Activated CD8-positive, alpha-beta memory T cell treated with anti-CD3 and anti-CD28 coated beads, Interleukin-2, amount 10 ng/mL, durations not matched to agents 7 days and 5 days (primary cell): ENCODE measurements around the gene C1QTNF6. TPM values are rescaled to one million over a fixed set of nuclear protein-coding genes. Genes with fewer than 3 reads are reported as not detected.
A peak's percentile ranks its signal among the peaks of the same experiment; 100 is the strongest.

ENCODE experiments used
- ATAC-seq: fragments of 150-1000 bp; cut with Tn5 transposase; one replicate; pipeline ENCODE4 v1.10.0; 2021; ENCODE audit warnings: moderate library complexity
- CTCF ChIA-PET: fragments of 350-600 bp; sonication (Branson Sonifier 250); formaldehyde crosslinking; loops from one replicate; lab custom pipeline; 2021; ENCODE audit warnings: antibody characterized with exemption; lab: Charles Lee
- DNase-seq: peaks from one replicate; pipeline ENCODE4 v3.0.0-alpha.2; 2020
- H3K27ac Mint-ChIP-seq: one replicate; pipeline ENCODE4 v1.8.0; 2021; ENCODE audit warnings: mild to moderate bottlenecking, mixed read lengths
- H3K27me3 Mint-ChIP-seq: one replicate; pipeline ENCODE4 v1.8.0; 2021; ENCODE audit warnings: mixed read lengths
- H3K36me3 Mint-ChIP-seq: one replicate; pipeline ENCODE4 v1.8.0; 2021; ENCODE audit warnings: mild to moderate bottlenecking, mixed read lengths
- H3K4me1 Mint-ChIP-seq: one replicate; pipeline ENCODE4 v1.8.0; 2021; ENCODE audit warnings: mixed read lengths
- H3K4me3 Mint-ChIP-seq: one replicate; pipeline ENCODE4 v1.8.0; 2021; ENCODE audit warnings: mild to moderate bottlenecking, moderate library complexity, mixed read lengths
- H3K9me3 Mint-ChIP-seq: one replicate; pipeline ENCODE4 v1.8.0; 2022; ENCODE audit warnings: low read depth, mixed read lengths
- total RNA-seq, 2 experiments: library from RNA; stranded (reverse); gene quantifications; one replicate each; pipeline ENCODE4 v1.2.3, GENCODE V29; 2021

C1QTNF6 gene
- total RNA-seq, 2 experiments from 2014 or later: 6.7 to 7.4 TPM

GRCh38 chr22:37148742-37149665 lies 39.0 kb downstream of the C1QTNF6 start:
- ATAC-seq: no peak
- Mint-ChIP-seq H3K27ac (peak overlapping the region; percentile 99), H3K4me1 (peaks cover 57% of the 10 kb centered on the region)

DNA sequence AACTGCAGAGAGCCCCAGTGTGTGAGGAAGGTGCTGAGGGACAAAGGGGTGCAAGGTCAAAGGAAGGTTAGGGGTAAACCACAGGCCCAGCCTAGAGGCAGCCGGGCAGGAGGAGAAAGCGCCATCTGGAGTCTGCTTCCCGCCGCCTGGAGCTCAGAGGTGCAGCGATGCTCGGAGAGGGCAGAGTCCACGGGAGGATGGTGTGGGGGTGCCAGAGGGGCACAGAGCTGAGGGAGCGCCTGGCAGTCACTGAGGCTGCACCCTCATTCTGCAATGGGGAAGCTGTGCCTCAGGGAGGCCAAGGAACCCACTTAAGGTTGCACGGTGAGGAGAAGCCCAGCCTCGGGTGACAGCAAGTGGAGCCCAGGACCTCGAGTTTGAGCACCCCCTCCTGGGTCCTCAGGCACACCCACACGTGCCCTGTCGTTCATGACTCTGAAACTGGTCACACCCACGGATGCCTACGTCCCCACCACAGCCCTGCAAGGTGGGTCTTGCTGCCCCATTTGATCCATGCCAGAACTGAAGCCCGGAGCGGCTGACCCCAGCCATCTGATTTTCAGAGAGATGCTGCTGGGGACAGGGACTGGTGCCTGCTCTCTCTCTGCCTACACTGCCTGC lies 39.9 kb downstream of the C1QTNF6 start:
- DNase-seq (peak; percentile 63), ATAC-seq (no peak)
- Mint-ChIP-seq H3K4me1 (peaks cover 60% of the 10 kb centered on the region), H3K27ac (peak overlapping the region; percentile 99), H3K27me3 (no peaks in the 10 kb centered on the region), H3K36me3 (peaks cover 83% of the 10 kb centered on the region), H3K4me3 (peak overlapping the region; percentile 100), H3K9me3 (peaks cover 4% of the 10 kb centered on the region)
- CTCF ChIA-PET: interaction anchor here (1.3 to 12.2 kb wide), 14 partner anchors 11 to 366 kb away, joined by 3 to 137 read pairs (median 12); no protein-coding TSS in a partner anchor

More at GRCh38 chr22:37148742-37149665, 39.0 kb downstream of the C1QTNF6 start:
- Mint-ChIP-seq H3K4me3 (peak overlapping the region; percentile 100), H3K36me3 (peaks cover 74% of the 10 kb centered on the region), H3K9me3 (peaks cover 4% of the 10 kb centered on the region), H3K27me3 (no peaks in the 10 kb centered on the region)
- CTCF ChIA-PET: interaction anchor here (0.6 to 12.2 kb wide), 23 partner anchors 8 to 624 kb away, joined by 3 to 137 read pairs (median 6); no protein-coding TSS in a partner anchor
- DNase-seq: no peak

DNA sequence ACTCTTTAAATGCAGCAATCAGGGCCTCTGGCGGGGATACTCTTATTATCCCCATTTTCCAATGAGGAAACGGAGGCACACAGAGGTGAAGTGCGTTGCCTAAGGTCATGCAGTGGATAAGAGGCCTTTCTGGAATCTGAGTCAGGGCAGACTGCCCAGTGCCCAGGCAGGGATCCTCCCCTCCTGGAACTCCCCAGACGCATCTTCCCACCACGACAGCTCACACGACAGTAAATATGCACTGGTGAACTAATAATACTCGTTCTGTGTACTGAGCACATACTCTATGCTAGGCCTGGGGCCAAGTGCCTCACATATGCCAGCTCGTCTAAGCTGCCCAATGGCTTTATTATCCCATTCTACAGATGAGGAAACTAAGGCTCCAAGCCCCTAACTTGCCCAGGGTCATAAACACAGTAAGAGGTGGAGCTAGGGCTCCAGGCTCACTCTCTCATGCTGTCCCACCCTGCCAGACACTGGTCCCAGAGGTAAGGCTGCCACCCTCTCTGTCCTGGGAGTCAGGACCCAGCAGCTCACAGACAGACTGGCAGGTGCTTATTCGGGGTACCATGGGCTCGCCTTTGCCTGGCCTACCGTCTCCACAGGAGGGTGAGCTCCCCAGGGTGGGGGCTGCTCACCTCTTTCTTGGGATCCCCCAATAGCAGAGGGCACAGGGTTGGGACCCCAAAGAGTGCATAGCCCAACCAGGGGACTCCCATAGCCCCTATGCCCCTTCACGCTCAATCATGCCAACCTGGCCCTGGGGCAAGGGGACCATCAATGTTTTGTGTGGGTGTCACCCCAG lies 40.7 kb downstream of the C1QTNF6 start:
- Mint-ChIP-seq H3K36me3 (peaks cover 90% of the 10 kb centered on the region), H3K27ac (peak overlapping the region; percentile 99), H3K4me3 (peak overlapping the region; percentile 100), H3K4me1 (peaks cover 67% of the 10 kb centered on the region), H3K9me3 (peaks cover 4% of the 10 kb centered on the region), H3K27me3 (no peaks in the 10 kb centered on the region)
- ATAC-seq: no peak
- no peak for DNase-seq
- CTCF ChIA-PET: interaction anchor here (0.6 to 12.2 kb wide), 14 partner anchors 10 to 104 kb away, joined by 3 to 137 read pairs (median 12); no protein-coding TSS in a partner anchor

- Mint-ChIP-seq H3K9me3 (peaks cover 4% of the 10 kb centered on the region), H3K27ac (peak overlapping the region; percentile 99), H3K4me3 (peak overlapping the region; percentile 100), H3K27me3 (no peaks in the 10 kb centered on the region), H3K36me3 (peaks cover 90% of the 10 kb centered on the region), H3K4me1 (peaks cover 67% of the 10 kb centered on the region)
- CTCF ChIA-PET: interaction anchor here (0.6 to 12.2 kb wide), 9 partner anchors 15 to 103 kb away, joined by 3 to 137 read pairs (median 34); no protein-coding TSS in a partner anchor
- no peak for DNase-seq
- no peak for ATAC-seq
Observed at GRCh38 chr22:37146507-37147180, 41.4 kb downstream of the C1QTNF6 start.

DNA sequence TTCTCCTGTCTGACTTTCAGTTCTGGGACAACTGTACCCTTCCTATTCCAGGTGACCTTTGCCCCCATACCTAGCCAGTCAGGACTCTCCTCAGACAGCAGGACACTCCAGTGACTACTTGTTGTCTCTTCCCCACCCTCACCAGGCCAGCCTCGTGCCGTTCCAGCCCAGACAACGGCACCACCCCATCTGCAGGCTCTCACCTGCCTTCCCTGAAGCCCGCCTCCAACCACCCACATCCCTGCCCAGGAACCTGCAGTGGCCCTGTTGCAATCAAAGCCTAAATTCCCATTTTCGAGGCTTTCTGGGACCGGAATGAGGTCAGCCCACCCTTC lies 42.0 kb downstream of the C1QTNF6 start:
- H3K4me3 Mint-ChIP-seq: peak overlapping the region; percentile 100
- peaks cover 65% of the 10 kb centered on the region for H3K4me1 Mint-ChIP-seq
- ATAC-seq (no peak), DNase-seq (no peak)
- H3K36me3 Mint-ChIP-seq: peaks cover 90% of the 10 kb centered on the region
- CTCF ChIA-PET: interaction anchor here (1.0 to 12.2 kb wide), 6 partner anchors 10 to 66 kb away, joined by 3 to 137 read pairs (median 28); no protein-coding TSS in a partner anchor
- H3K27me3 Mint-ChIP-seq: no peaks in the 10 kb centered on the region
- peaks cover 4% of the 10 kb centered on the region for H3K9me3 Mint-ChIP-seq
- peak overlapping the region; percentile 99 for H3K27ac Mint-ChIP-seq

DNA sequence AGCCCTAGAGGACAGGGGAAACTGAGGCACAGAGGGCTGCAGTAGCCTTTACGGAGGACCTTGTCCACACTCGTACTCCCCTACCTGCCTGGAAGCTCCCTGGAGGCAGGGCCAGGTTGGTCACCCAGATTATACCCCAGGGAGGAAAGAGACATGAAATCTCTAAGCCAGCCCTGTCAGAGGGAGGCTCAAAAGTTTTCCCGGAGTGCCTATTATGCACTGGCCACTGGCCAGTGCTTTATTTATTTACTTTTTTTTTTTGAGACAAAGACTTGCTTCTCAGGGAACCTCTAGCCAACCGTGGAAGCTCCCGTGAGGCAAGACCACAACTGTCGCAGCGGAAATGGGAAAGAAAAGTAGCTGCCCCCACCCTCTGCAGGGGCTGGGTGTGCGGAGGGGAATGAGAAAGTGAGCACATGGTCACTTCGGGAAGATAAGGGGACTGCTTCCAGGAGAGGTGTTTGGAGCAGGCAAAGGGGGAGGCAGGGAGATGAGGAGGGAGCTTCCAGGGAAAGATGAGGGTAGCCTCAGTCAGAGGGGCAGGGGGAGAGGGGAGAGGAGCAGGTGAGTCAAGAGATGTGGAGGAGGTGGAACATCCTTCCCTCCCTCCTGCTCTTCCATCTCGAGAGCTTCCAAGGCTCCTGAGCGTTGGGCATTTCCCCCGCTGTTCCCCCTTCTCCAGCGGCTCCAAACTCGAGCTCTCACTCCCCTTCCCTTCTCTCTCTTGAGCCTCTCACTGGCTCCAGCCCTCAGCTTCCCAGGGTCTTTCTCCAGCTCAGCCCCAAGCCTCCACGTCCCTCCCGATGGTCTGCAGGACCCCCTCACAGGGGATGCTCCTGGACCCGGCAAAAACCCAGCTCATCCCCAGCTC lies 42.6 kb downstream of the C1QTNF6 start:
- Mint-ChIP-seq H3K9me3 (no peaks in the 10 kb centered on the region), H3K27ac (peak overlapping the region; percentile 99), H3K27me3 (no peaks in the 10 kb centered on the region), H3K36me3 (peaks cover 88% of the 10 kb centered on the region), H3K4me3 (peak overlapping the region; percentile 100), H3K4me1 (peaks cover 64% of the 10 kb centered on the region)
- no peak for ATAC-seq
- no peak for DNase-seq
- CTCF ChIA-PET: interaction anchor here (0.7 to 12.2 kb wide), 8 partner anchors 7 to 66 kb away, joined by 3 to 137 read pairs (median 4); no protein-coding TSS in a partner anchor

DNA sequence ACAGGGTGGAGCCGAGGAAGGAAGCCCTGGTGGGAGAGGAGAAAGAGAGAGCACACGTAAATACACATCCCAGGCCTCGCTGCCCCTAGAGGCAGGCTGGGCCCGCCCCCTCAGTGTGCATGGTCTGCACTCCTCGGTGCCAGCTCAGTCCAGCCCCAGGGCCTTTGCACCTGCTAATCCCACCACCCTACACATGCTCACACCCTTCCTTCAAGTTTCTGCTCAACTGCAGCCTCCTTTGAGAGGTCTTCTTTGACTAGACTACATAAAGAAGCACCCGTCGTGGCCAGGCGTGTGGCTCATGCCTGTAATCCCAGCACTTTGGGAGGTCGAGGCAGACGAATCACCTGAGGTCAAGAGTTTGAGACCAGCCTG lies 43.9 kb downstream of the C1QTNF6 start:
- H3K4me1 Mint-ChIP-seq: peaks cover 66% of the 10 kb centered on the region
- peak overlapping the region; percentile 61 for H3K27ac Mint-ChIP-seq
- no peaks in the 10 kb centered on the region for H3K27me3 Mint-ChIP-seq
- H3K9me3 Mint-ChIP-seq: no peaks in the 10 kb centered on the region
- CTCF ChIA-PET: interaction anchor here (0.9 to 12.2 kb wide), 3 partner anchors 13 to 55 kb away, joined by 3 to 137 read pairs (median 51); no protein-coding TSS in a partner anchor
- DNase-seq (no peak), ATAC-seq (no peak)
- peaks cover 84% of the 10 kb centered on the region for H3K36me3 Mint-ChIP-seq
- H3K4me3 Mint-ChIP-seq: peak overlapping the region; percentile 100

GRCh38 chr22:37141971-37142370 lies 46.1 kb downstream of the C1QTNF6 start:
- ATAC-seq (no peak), DNase-seq (no peak)
- CTCF ChIA-PET: interaction anchor here (0.8 to 12.2 kb wide), 3 partner anchors 18 to 64 kb away, joined by 3 to 137 read pairs (median 5); no protein-coding TSS in a partner anchor
- no peaks in the 10 kb centered on the region for H3K27me3 Mint-ChIP-seq
- no peak overlapping the region for H3K4me3 Mint-ChIP-seq
- no peak overlapping the region for H3K27ac Mint-ChIP-seq
- no peaks in the 10 kb centered on the region for H3K9me3 Mint-ChIP-seq
- peaks cover 80% of the 10 kb centered on the region for H3K4me1 Mint-ChIP-seq
- peaks cover 84% of the 10 kb centered on the region for H3K36me3 Mint-ChIP-seq

DNA sequence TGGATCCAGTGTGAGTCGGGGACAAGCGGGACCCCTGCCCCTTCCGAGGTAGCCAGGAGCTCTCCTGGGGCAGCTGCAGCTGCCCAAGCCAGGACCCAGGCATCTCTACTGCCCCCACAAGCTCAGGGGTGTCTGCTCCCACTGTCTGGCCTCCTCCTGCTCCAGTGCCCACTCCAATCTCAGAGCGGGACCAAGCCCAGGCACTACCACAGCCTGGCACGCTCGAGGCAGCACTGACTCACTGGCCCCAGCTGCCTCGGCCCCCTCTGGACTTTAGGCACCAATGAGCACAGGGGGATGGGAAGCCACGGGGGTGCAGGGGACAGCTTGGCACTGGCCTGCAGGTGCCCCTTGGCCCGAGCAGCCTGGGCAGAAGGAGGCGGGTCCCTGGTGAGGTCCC lies 46.6 kb downstream of the C1QTNF6 start:
- CTCF ChIA-PET: interaction anchor here (0.8 to 12.2 kb wide), 3 partner anchors 8 to 58 kb away, joined by 3 to 137 read pairs (median 5); partner anchors contain the start of gene IL2RB
- no peak overlapping the region for H3K4me3 Mint-ChIP-seq
- H3K9me3 Mint-ChIP-seq: no peaks in the 10 kb centered on the region
- H3K36me3 Mint-ChIP-seq: peaks cover 84% of the 10 kb centered on the region
- peaks cover 81% of the 10 kb centered on the region for H3K4me1 Mint-ChIP-seq
- no peak overlapping the region for H3K27ac Mint-ChIP-seq
- DNase-seq (no peak), ATAC-seq (no peak)
- no peaks in the 10 kb centered on the region for H3K27me3 Mint-ChIP-seq

- H3K4me1 Mint-ChIP-seq: peaks cover 78% of the 10 kb centered on the region
- CTCF ChIA-PET: interaction anchor here (0.6 to 12.2 kb wide), 4 partner anchors 9 to 59 kb away, joined by 3 to 137 read pairs (median 6); partner anchors contain the start of gene IL2RB
Observed at GRCh38 chr22:37140686-37141323, 47.2 kb downstream of the C1QTNF6 start.

GRCh38 chr22:37139762-37140161 lies 48.3 kb downstream of the C1QTNF6 start:
- H3K36me3 Mint-ChIP-seq: peaks cover 77% of the 10 kb centered on the region
- H3K4me1 Mint-ChIP-seq: peaks cover 75% of the 10 kb centered on the region
- H3K27ac Mint-ChIP-seq: no peak overlapping the region
- no peak for ATAC-seq
- H3K9me3 Mint-ChIP-seq: no peaks in the 10 kb centered on the region
- CTCF ChIA-PET: interaction anchor here (2.7 to 12.2 kb wide), 2 partner anchors 16 to 60 kb away, joined by 8 to 137 read pairs; no protein-coding TSS in a partner anchor
- no peak overlapping the region for H3K4me3 Mint-ChIP-seq
- H3K27me3 Mint-ChIP-seq: no peaks in the 10 kb centered on the region
- no peak for DNase-seq

More at GRCh38 chr22:37140686-37141323, 47.2 kb downstream of the C1QTNF6 start:
- DNase-seq: no peak
- H3K36me3 Mint-ChIP-seq: peaks cover 81% of the 10 kb centered on the region
- no peak for ATAC-seq
- peak overlapping the region; percentile 24 for H3K27ac Mint-ChIP-seq
- no peaks in the 10 kb centered on the region for H3K27me3 Mint-ChIP-seq
- H3K9me3 Mint-ChIP-seq: no peaks in the 10 kb centered on the region
- H3K4me3 Mint-ChIP-seq: no peak overlapping the region
